Measurements from ENCODE around the gene NUDT15.
"Not testable (repeated sequence)": the region's sequence is repeated elsewhere in the genome, so short reads cannot be mapped to it uniquely, and the experiment has no call there.

Gene NUDT15

GRCh38 chr13:48037346-48038173 lies at the start of gene NUDT15:
Gene NUDT15 (plus strand): TSS chr13:48037726. CDS start chr13:48037747, 21 bp downstream.
- Mint-ChIP-seq H3K36me3 (peaks cover 7% of the 10 kb centered on the region), H3K4me3 (peak within 1 kb of the TSS; percentile 98), H3K9me3 (no peaks in the 10 kb centered on the region), H3K4me1 (peaks cover 37% of the 10 kb centered on the region), H3K27me3 (no peaks in the 10 kb centered on the region), H3K27ac (peak within 1 kb of the TSS; percentile 98)

DNA sequence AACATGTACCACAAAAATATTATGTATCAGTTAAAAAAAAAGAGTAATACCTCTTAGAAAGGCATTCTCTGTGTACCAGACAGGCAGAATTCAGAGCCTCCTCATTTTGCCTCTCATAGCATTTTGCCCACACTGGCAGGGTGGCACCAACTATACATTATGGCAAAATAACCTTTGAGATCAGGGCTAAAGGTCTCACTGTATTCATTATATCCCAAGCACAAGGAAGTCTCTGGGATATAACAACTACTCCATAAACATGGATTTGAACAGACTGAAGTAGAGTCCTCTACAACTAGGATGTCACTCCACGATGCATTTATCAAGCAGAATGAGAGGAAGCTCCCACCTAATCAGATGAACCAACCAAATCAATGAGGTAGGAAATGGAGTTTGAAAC lies 47.1 kb upstream of the NUDT15 start:
- no peaks in the 10 kb centered on the region for H3K9me3 Mint-ChIP-seq
- H3K4me1 Mint-ChIP-seq, result peaks cover 18% of the 10 kb centered on the region
- H3K4me3 Mint-ChIP-seq, result no peak overlapping the region
- no peak overlapping the region for H3K27ac Mint-ChIP-seq
- H3K27me3 Mint-ChIP-seq, result no peaks in the 10 kb centered on the region
- H3K36me3 Mint-ChIP-seq, result peaks cover 30% of the 10 kb centered on the region

DNA sequence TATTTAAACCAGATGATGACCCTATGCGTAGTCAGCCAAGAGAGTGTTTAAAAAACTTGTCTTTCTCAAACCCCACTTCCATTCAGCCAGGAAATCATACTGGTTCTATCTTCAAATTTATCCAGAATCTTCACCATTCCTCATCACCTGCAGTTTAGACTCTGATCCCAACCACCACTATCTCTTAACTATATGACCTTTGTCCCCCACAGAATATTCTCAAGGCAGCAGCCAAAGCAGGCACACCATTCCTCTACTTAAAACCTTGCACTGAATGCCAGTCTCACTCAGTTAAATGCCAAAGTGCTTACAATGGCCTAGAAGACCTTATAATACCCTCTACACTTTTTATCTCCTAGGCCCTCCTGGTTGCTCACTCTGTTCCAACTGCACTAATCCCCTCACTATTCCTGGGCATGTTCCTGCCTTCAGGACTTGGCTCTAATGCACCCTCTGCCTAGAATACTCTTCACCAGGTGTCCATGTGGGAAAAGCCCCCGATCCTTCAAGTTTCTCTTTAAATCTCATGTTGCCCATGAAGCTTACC lies 46.5 kb upstream of the NUDT15 start:
- H3K36me3 Mint-ChIP-seq, result peaks cover 27% of the 10 kb centered on the region
- no peaks in the 10 kb centered on the region for H3K27me3 Mint-ChIP-seq
- no peaks in the 10 kb centered on the region for H3K9me3 Mint-ChIP-seq
- peaks cover 18% of the 10 kb centered on the region for H3K4me1 Mint-ChIP-seq
- H3K4me3 Mint-ChIP-seq, result no peak overlapping the region
- H3K27ac Mint-ChIP-seq, result no peak overlapping the region

GRCh38 chr13:47991859-47992258 lies 45.7 kb upstream of the NUDT15 start:
- H3K27ac Mint-ChIP-seq, result no peak overlapping the region
- H3K9me3 Mint-ChIP-seq, result no peaks in the 10 kb centered on the region
- H3K27me3 Mint-ChIP-seq, result no peaks in the 10 kb centered on the region
- no peak overlapping the region for H3K4me3 Mint-ChIP-seq
- H3K4me1 Mint-ChIP-seq, result peaks cover 19% of the 10 kb centered on the region
- H3K36me3 Mint-ChIP-seq, result peaks cover 23% of the 10 kb centered on the region

DNA sequence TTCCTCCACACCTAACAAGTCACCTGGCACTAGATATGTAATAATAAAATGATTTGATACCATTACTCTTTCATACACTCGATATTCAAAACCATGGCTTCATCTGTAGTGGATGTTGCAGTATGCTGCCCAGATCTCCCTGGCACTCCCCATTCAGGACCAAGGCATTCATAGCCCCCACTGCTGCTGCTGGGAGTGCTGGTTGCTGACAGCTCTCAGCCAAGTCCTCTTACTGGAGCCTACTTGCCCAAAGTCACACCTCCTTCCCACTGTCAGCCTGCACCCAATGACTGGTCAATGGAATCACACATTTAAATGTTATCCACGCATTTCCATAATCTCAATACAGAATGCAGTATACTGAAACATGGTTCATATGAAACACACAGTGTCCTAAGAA lies 40.1 kb upstream of the NUDT15 start:
- Mint-ChIP-seq H3K4me1 (peaks cover 47% of the 10 kb centered on the region), H3K9me3 (no peaks in the 10 kb centered on the region), H3K4me3 (no peak overlapping the region), H3K27me3 (no peaks in the 10 kb centered on the region), H3K36me3 (peaks cover 11% of the 10 kb centered on the region), H3K27ac (peak overlapping the region; percentile 68)

DNA sequence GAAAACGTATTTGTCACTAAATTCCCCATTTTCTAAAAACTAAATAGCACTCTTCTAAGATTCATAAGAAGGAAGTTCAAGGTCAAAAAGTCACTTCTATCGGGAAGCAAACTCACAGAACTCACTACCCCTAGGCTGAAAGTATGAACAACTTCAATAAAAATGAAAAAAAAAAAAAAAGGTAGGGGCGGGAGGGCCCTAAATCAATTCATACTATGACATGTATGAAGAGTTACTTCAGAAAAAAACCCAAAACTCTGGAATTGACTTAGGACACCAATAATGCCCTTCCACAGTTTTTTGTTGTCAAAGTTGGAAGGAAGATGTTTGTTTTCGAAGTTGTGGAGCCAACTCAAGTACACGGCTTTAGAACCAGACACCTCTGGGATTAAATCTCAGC lies 37.6 kb upstream of the NUDT15 start:
- Mint-ChIP-seq H3K36me3 (peaks cover 6% of the 10 kb centered on the region), H3K27me3 (no peaks in the 10 kb centered on the region), H3K9me3 (no peaks in the 10 kb centered on the region), H3K27ac (no peak overlapping the region), H3K4me1 (peaks cover 43% of the 10 kb centered on the region), H3K4me3 (peak overlapping the region; percentile 96)

DNA sequence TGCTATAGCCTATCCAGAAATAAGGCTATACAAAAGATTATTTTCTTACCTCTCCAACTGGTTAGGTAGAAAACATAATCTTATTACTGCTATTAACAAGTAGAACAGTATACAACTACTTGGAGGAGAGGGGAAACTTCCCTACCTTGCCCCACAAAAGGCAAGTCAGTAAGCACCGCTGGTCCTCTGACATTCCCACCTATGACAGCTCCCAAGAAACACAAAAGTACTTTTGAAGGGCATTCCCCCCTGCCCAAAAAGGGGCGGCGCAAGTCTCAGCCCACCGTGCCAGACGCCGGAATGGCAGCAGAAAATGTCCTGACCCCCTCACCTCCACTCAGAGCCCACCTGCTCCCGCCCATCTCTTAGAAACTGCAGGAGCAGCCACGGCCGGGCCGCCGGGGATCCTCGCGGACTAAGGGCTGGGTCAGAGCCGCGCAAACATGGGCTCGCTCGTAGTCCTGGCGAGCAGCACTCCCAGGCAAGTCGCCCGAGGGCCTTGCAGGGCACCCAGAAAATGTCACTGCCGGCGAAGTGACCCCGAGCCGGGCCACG lies 36.9 kb upstream of the NUDT15 start:
- Mint-ChIP-seq H3K4me1 (peaks cover 43% of the 10 kb centered on the region), H3K27me3 (no peaks in the 10 kb centered on the region), H3K27ac (peak overlapping the region; percentile 77), H3K36me3 (peaks cover 7% of the 10 kb centered on the region), H3K9me3 (no peaks in the 10 kb centered on the region), H3K4me3 (peak overlapping the region; percentile 96)

DNA sequence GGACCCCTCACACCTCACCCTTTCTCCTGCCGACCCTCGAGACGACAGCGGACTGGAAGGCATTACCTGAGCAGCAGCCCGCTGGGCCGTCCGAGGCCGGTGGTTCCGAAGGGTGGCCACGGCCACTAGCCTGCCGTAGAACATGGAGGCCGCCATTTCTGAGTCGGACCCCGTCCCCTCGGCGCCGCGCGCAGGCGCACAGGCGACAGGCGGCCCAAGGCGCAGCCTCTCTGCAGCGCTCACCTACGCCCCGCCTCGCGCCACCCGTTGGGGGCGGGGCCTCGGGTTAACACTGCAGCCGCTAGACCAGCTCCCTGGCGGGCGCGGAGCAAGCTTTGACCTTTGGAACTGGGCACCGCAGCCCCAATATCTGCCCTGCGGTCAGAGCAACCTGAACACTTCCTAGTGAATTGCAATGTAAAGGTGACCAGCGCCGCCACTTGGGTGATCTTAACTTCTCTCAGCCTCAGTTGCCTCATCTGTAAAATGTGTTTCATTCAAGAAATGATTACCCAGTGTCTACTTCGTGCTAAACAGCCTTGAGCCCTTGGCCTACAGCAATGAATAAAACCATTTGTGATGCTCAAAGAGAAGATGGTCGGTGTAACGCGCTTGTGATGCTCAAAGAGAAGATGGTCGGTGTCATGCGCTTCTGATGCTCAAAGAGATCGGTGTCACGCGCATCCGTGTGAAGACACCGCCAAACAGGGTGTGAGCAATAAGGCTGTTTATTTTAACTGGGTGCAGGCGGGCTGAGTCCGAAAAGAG lies 36.2 kb upstream of the NUDT15 start, which contains the start of gene SUCLA2:
Gene SUCLA2, minus strand, starts transcription at position 160 of the 768 bp plus-strand sequence. Its CDS starts 4 bp downstream, at position 156.
- peak within 1 kb of the TSS; percentile 77 for H3K27ac Mint-ChIP-seq
- H3K4me3 Mint-ChIP-seq, result peak within 1 kb of the TSS; percentile 96
- H3K4me1 Mint-ChIP-seq, result peaks cover 43% of the 10 kb centered on the region
- no peaks in the 10 kb centered on the region for H3K9me3 Mint-ChIP-seq
- no peaks in the 10 kb centered on the region for H3K27me3 Mint-ChIP-seq
- peaks cover 7% of the 10 kb centered on the region for H3K36me3 Mint-ChIP-seq

- H3K9me3 Mint-ChIP-seq, H3K36me3 Mint-ChIP-seq, H3K27me3 Mint-ChIP-seq: not testable (repeated sequence)
- peak overlapping the region; percentile 77 for H3K27ac Mint-ChIP-seq
- H3K4me1 Mint-ChIP-seq, result peaks cover 41% of the 10 kb centered on the region
- H3K4me3 Mint-ChIP-seq, result peak overlapping the region; percentile 96
Observed at GRCh38 chr13:48001999-48002398, 35.5 kb upstream of the NUDT15 start.

GRCh38 chr13:48004201-48004600 lies 33.3 kb upstream of the NUDT15 start:
- Mint-ChIP-seq H3K4me3 (no peak overlapping the region), H3K27ac (no peak overlapping the region), H3K4me1 (peaks cover 22% of the 10 kb centered on the region), H3K27me3 (no peaks in the 10 kb centered on the region), H3K36me3 (peaks cover 7% of the 10 kb centered on the region), H3K9me3 (no peaks in the 10 kb centered on the region)

GRCh38 chr13:48006396-48006795 lies 31.1 kb upstream of the NUDT15 start:
- H3K27ac Mint-ChIP-seq, result no peak overlapping the region
- H3K4me1 Mint-ChIP-seq, result peaks cover 4% of the 10 kb centered on the region
- H3K36me3 Mint-ChIP-seq, result peaks cover 12% of the 10 kb centered on the region
- H3K27me3 Mint-ChIP-seq, result no peaks in the 10 kb centered on the region
- no peak overlapping the region for H3K4me3 Mint-ChIP-seq
- no peaks in the 10 kb centered on the region for H3K9me3 Mint-ChIP-seq

DNA sequence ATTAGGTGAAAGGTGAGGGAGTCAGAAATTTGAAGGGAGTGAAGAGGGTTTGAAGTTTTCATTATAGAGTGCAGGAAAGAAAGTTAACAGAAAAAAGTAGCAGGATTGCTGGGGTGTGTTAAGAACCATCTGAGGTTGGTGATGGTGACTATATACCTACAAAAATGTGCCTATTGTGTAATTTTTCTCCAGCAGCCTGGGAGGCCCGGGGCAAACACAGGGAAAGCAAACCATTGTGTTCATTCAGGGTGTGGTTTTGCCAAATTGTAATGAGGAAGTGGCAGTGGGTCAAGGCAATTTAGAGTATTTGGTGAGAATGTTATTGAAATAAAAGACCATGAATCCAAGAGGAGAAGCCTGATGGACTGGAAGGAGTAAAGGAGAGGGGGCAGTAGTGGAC lies 28.2 kb upstream of the NUDT15 start:
- Mint-ChIP-seq H3K4me3 (no peak overlapping the region), H3K36me3 (peaks cover 15% of the 10 kb centered on the region), H3K27ac (no peak overlapping the region), H3K9me3 (no peaks in the 10 kb centered on the region), H3K4me1 (no peaks in the 10 kb centered on the region), H3K27me3 (no peaks in the 10 kb centered on the region)

DNA sequence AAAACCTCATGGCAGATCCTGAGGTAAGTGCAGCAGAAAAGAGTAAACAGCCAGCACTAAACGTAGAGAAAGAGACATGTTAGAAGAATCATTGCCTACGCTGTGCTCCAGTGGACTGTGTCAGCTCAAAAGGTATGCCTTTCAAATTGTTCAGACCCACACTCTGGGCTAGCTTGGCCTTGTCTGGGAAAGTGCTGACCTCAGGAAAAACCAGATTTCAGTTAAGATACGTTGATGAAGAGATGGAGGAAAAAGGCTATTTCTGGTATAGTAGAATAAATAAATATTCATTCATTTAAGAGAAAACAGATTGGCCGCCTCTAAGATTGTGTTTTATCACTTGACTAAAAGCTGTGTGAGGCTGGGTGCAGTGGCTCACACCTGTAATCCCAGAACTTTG lies 26.8 kb upstream of the NUDT15 start:
- Mint-ChIP-seq H3K36me3 (peaks cover 13% of the 10 kb centered on the region), H3K4me3 (no peak overlapping the region), H3K4me1 (no peaks in the 10 kb centered on the region), H3K27ac (no peak overlapping the region), H3K9me3 (no peaks in the 10 kb centered on the region), H3K27me3 (no peaks in the 10 kb centered on the region)

- no peaks in the 10 kb centered on the region for H3K4me1 Mint-ChIP-seq
- H3K27me3 Mint-ChIP-seq, result no peaks in the 10 kb centered on the region
- no peak overlapping the region for H3K27ac Mint-ChIP-seq
- no peaks in the 10 kb centered on the region for H3K9me3 Mint-ChIP-seq
- H3K36me3 Mint-ChIP-seq, result peaks cover 13% of the 10 kb centered on the region
- no peak overlapping the region for H3K4me3 Mint-ChIP-seq
Observed at GRCh38 chr13:48012668-48013067, 24.9 kb upstream of the NUDT15 start.

DNA sequence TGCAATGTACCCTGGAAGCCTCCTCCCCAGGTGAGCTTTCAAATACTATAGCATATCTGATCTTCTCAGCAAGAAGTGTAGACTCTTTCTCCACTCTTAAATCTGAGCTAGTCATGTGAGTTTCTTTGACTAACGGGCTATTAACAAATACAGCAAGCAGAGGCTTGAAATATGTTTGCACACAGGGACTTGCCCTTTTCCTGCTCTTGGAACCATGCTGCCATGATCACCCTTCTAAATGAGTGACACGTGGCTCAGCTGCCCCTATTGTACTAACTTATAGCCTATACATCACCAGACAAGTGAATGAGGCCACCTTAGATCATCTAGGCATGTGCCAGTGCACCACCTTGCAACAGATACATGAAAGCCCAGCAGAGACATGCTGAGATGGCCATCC lies 23.2 kb upstream of the NUDT15 start:
- no peaks in the 10 kb centered on the region for H3K4me1 Mint-ChIP-seq
- no peaks in the 10 kb centered on the region for H3K9me3 Mint-ChIP-seq

More for the DNA sequence above, 23.2 kb upstream of the NUDT15 start:
- Mint-ChIP-seq H3K36me3 (peaks cover 8% of the 10 kb centered on the region), H3K4me3 (no peak overlapping the region), H3K27ac (no peak overlapping the region), H3K27me3 (no peaks in the 10 kb centered on the region)

Data from activated naive CD4-positive, alpha-beta T cell treated with anti-CD3 and anti-CD28 coated beads, Interleukin-2, amount 50 U/mL, for 24 hours (primary cell).